ENCODE data around the gene HSPA13. TPM values are rescaled to one million over a fixed set of nuclear protein-coding genes. Genes with fewer than 3 reads are reported as not detected.

HSPA13 gene
- total RNA-seq, 2 experiments from 2014 or later, result 39.6 to 41.4 TPM

- DNase-seq (no peak), ATAC-seq (ENCODE audit: poor library complexity) (no peak)
- H3K27ac Mint-ChIP-seq, result no peak overlapping the region
- POLR2A ChIA-PET, result no interaction called here
- TF ChIP-seq CTCF (IDR thresholded peaks at IDR 0.05), result no peak
- intact Hi-C loops (cut with DNase I, micrococcal nuclease), result no loop called here
- H3K4me3 Mint-ChIP-seq, result no peak overlapping the region
- H3K27me3 Mint-ChIP-seq, result peaks cover 36% of the 10 kb centered on the region
- no peaks in the 10 kb centered on the region for H3K4me1 Mint-ChIP-seq (ENCODE audit: low read depth)
- no peaks in the 10 kb centered on the region for H3K9me3 ChIP-seq (ENCODE audit: control insufficient read depth in 1 of 2, insufficient read depth in 1 of 2, low read length in 2 of 2)
- H3K36me3 Mint-ChIP-seq (ENCODE audit: low read depth), result no peaks in the 10 kb centered on the region
- H3K4me1 ChIP-seq (ENCODE audit: insufficient read depth, low read length), result no peaks in the 10 kb centered on the region
- no peak overlapping the region for H3K27ac ChIP-seq (ENCODE audit: low read depth in 1 of 2, low read length in 2 of 2)
- H3K36me3 ChIP-seq (ENCODE audit: insufficient read depth, low read length), result no peaks in the 10 kb centered on the region
- no peaks in the 10 kb centered on the region for H3K9me3 Mint-ChIP-seq
- no peak overlapping the region for H3K4me3 ChIP-seq (ENCODE audit: low read length)
- CTCF ChIA-PET, result no interaction called here
- H3K27me3 ChIP-seq (ENCODE audit: control insufficient read depth in 1 of 2, insufficient read depth in 2 of 2, low read length in 2 of 2), result peaks cover 0 to 14% of the 10 kb centered on the region in 2 experiments
Observed at GRCh38 chr21:14356746-14357145, 26.2 kb downstream of the HSPA13 start.

- CTCF ChIA-PET, result interaction anchor here (0.9 kb wide), 1 partner anchor 11 kb away, joined by 4 read pairs; no protein-coding TSS in a partner anchor
- H3K9me3 ChIP-seq (ENCODE audit: control insufficient read depth in 1 of 2, insufficient read depth in 1 of 2, low read length in 2 of 2), result no peaks in the 10 kb centered on the region
- no peak for TF ChIP-seq CTCF (IDR thresholded peaks at IDR 0.05)
- Mint-ChIP-seq H3K27me3 (peaks cover 26% of the 10 kb centered on the region), H3K4me1 (ENCODE audit: low read depth) (no peaks in the 10 kb centered on the region), H3K27ac (no peak overlapping the region), H3K4me3 (no peak overlapping the region), H3K9me3 (no peaks in the 10 kb centered on the region), H3K36me3 (ENCODE audit: low read depth) (no peaks in the 10 kb centered on the region)
- no peak overlapping the region for H3K27ac ChIP-seq (ENCODE audit: low read depth in 1 of 2, low read length in 2 of 2)
- ATAC-seq (ENCODE audit: poor library complexity), result no peak
- DNase-seq, result no peak
- H3K4me1 ChIP-seq (ENCODE audit: insufficient read depth, low read length), result no peaks in the 10 kb centered on the region
- H3K4me3 ChIP-seq (ENCODE audit: low read length), result no peak overlapping the region
- intact Hi-C loops (cut with DNase I, micrococcal nuclease), result no loop called here
- no peaks in the 10 kb centered on the region for H3K36me3 ChIP-seq (ENCODE audit: insufficient read depth, low read length)
- H3K27me3 ChIP-seq (ENCODE audit: control insufficient read depth in 1 of 2, insufficient read depth in 2 of 2, low read length in 2 of 2), result peaks cover 0 to 14% of the 10 kb centered on the region in 2 experiments
- POLR2A ChIA-PET, result no interaction called here
Observed at GRCh38 chr21:14354515-14354914, 28.4 kb downstream of the HSPA13 start.

- no peaks in the 10 kb centered on the region for H3K4me1 Mint-ChIP-seq (ENCODE audit: low read depth)
- no peak for TF ChIP-seq CTCF (IDR thresholded peaks at IDR 0.05)
- intact Hi-C loops (cut with DNase I, micrococcal nuclease), result no loop called here
- ATAC-seq (ENCODE audit: poor library complexity) (no peak), DNase-seq (no peak)
- Histone ChIP-seq H3K27me3 (ENCODE audit: control insufficient read depth in 1 of 2, insufficient read depth in 2 of 2, low read length in 2 of 2) (peaks cover 0 to 13% of the 10 kb centered on the region in 2 experiments), H3K4me1 (ENCODE audit: insufficient read depth, low read length) (no peaks in the 10 kb centered on the region), H3K9me3 (ENCODE audit: control insufficient read depth in 1 of 2, insufficient read depth in 1 of 2, low read length in 2 of 2) (no peaks in the 10 kb centered on the region), H3K27ac (ENCODE audit: low read depth in 1 of 2, low read length in 2 of 2) (no peak overlapping the region), H3K4me3 (ENCODE audit: low read length) (no peak overlapping the region), H3K36me3 (ENCODE audit: insufficient read depth, low read length) (no peaks in the 10 kb centered on the region)
- H3K9me3 Mint-ChIP-seq, result no peaks in the 10 kb centered on the region
- no peaks in the 10 kb centered on the region for H3K36me3 Mint-ChIP-seq (ENCODE audit: low read depth)
- H3K4me3 Mint-ChIP-seq, result no peak overlapping the region
- H3K27ac Mint-ChIP-seq, result no peak overlapping the region
- peaks cover 19% of the 10 kb centered on the region for H3K27me3 Mint-ChIP-seq
- ChIA-PET POLR2A (no interaction called here), CTCF (no interaction called here)
Observed at GRCh38 chr21:14353726-14354125, 29.2 kb downstream of the HSPA13 start.

Data from CD4-positive, alpha-beta T cell (primary cell).